ENCODE results near the gene WNT5B. TPM values are rescaled to one million over a fixed set of nuclear protein-coding genes. Genes with fewer than 3 reads are reported as not detected.

WNT5B gene
- total RNA-seq (0.57 TPM in 1 of 2 replicates, not detected in the other), polyA plus RNA-seq (0.23 and 0.33 TPM in 2 replicates), polyA minus RNA-seq (0.57 and 1.9 TPM in 2 replicates)
- 1.2 TPM for total RNA-seq (2013)

- WGBS (ENCODE audit: insufficient coverage): 84% methylated on average over 10 of the region's 17 CpGs
- H3K27ac Mint-ChIP-seq: no peak within 1 kb of the TSS
- H3K4me1 Mint-ChIP-seq: peaks cover 26% of the 10 kb centered on the region
- H3K9me3 Mint-ChIP-seq (ENCODE audit: insufficient read depth): no peaks in the 10 kb centered on the region
- H3K27me3 Mint-ChIP-seq: peaks cover 41% of the 10 kb centered on the region
- peaks cover 26 to 27% of the 10 kb centered on the region in 2 donors for H3K4me1 ChIP-seq (ENCODE audit: control insufficient read depth in 2 of 2, insufficient read depth in 2 of 2, low read length in 2 of 2)
- H3K27ac ChIP-seq (ENCODE audit: low read length in 2 of 2): no peak within 1 kb of the TSS
- ATAC-seq (ENCODE audit: low read depth) (no peak), DNase-seq (no peak)
- H3K4me3 Mint-ChIP-seq: peak within 1 kb of the TSS; percentile 78
- ChIA-PET CTCF (interaction anchor here (1.3 to 2.5 kb wide), 3 partner anchors 46 to 510 kb away, joined by 3 to 32 read pairs (median 8); no protein-coding TSS in a partner anchor), POLR2A (no interaction called here)
- H3K4me2 ChIP-seq (replicated peaks; ENCODE audit: low read depth, low read length, poor library complexity, severe bottlenecking): peak within 1 kb of the TSS; percentile 99
- H3K36me3 ChIP-seq (replicated peaks in 1 of 2; ENCODE audit: control extremely low read depth in 1 of 2, control insufficient read depth in 1 of 2, extremely low read depth in 1 of 2, insufficient read depth in 2 of 2, low read length in 1 of 2): no peaks in the 10 kb centered on the region
- peak within 1 kb of the TSS; percentile 74 for H2AFZ ChIP-seq (ENCODE audit: insufficient read depth, low read depth, low read length, poor library complexity, severe bottlenecking)
- no peaks in the 10 kb centered on the region for H4K20me1 ChIP-seq (ENCODE audit: control insufficient read depth, insufficient read depth, low read length, poor library complexity, severe bottlenecking)
- peaks cover 0 to 53% (median 32%) of the 10 kb centered on the region in 4 experiments for H3K27me3 ChIP-seq (replicated peaks in 1 of 4; ENCODE audit: control extremely low read depth in 1 of 4, control insufficient read depth in 3 of 4, insufficient read depth in 4 of 4, low read length in 3 of 4)
- peaks cover 0 to 7% (median 0%) of the 10 kb centered on the region in 3 donors for H3K9me3 ChIP-seq (ENCODE audit: control extremely low read depth in 1 of 3, control insufficient read depth in 2 of 3, insufficient read depth in 1 of 3, low read length in 2 of 3)
- TF ChIP-seq CTCF (IDR thresholded peaks at IDR 0.05) (no peak), EZH2 (IDR thresholded peaks at IDR 0.05; ENCODE audit: borderline replicate concordance, insufficient read depth, low read depth, low read length, poor library complexity, severe bottlenecking) (no peak)
- intact Hi-C loops (cut with micrococcal nuclease): no loop called here
- no peaks in the 10 kb centered on the region for H3K79me2 ChIP-seq (ENCODE audit: control insufficient read depth, insufficient read depth, low read length)
- H3K4me3 ChIP-seq (ENCODE audit: control extremely low read depth in 1 of 5, extremely low read depth in 1 of 5, insufficient read depth in 1 of 5, low read depth in 2 of 5, low read length in 4 of 5): peak within 1 kb of the TSS in 4 of 5 experiments; percentile 37 to 70 (median 48)
- peak within 1 kb of the TSS; percentile 59 for H3K9ac ChIP-seq (ENCODE audit: low read length)
Observed at GRCh38 chr12:1628666-1629337, at the start of gene WNT5B. WNT5B (plus strand) TSS chr12:1629231; CDS start chr12:1631355, 2,124 bp downstream.
